A549 (cell line): ENCODE measurements around the gene GALT.
A peak's percentile ranks its signal among the peaks of the same experiment; 100 is the strongest.

ENCODE experiments used
- CEBPB ChIP-seq, 2 experiments: fragments of >200 bp in 1 of 2; sonication (Bioruptor Twin) in 1 of 2; formaldehyde crosslinking in 1 of 2; IDR thresholded peaks; 2 replicates each; pipeline ENCODE4 v1.6.1; 2012 to 2016
- CTCF ChIP-seq: fragments of >200 bp; sonication (Bioruptor Twin); formaldehyde crosslinking; IDR thresholded peaks from 3 replicates; pipeline ENCODE4 v1.5.1; 2016
- E2F6 ChIP-seq: IDR thresholded peaks from 2 replicates; pipeline ENCODE4 v1.6.1; 2012; ENCODE audit warnings: low read depth, borderline replicate concordance
- EP300 ChIP-seq, 2 experiments: fragments of >200 bp; sonication (Bioruptor Twin); formaldehyde crosslinking; IDR thresholded peaks; 2 replicates in 1 of 2; 3 replicates in 1 of 2; pipeline ENCODE4 v1.6.1; 2016 to 2017
- JUN ChIP-seq, 2 experiments: fragments of >200 bp; sonication (Bioruptor Twin); formaldehyde crosslinking; IDR thresholded peaks; 2 replicates in 1 of 2; 3 replicates in 1 of 2; pipeline ENCODE4 v1.6.1; 2016 to 2017
- JUNB ChIP-seq: fragments of >200 bp; sonication (Bioruptor Twin); formaldehyde crosslinking; IDR thresholded peaks from 2 replicates; pipeline ENCODE4 v1.6.1; 2016
- KDM5A ChIP-seq: fragments of 200-600 bp; sonication (generic); IDR thresholded peaks from 2 replicates; pipeline ENCODE4 v1.6.1; 2016; ENCODE audit warnings: antibody characterized with exemption, mild to moderate bottlenecking
- MAX ChIP-seq: IDR thresholded peaks from 2 replicates; pipeline ENCODE4 v1.6.1; 2012
- POLR2A ChIP-seq: IDR thresholded peaks from 2 replicates; pipeline ENCODE4 v1.6.1; 2012; ENCODE audit warnings: mild to moderate bottlenecking, low read length
- RAD21 ChIP-seq, 2 experiments: fragments of >200 bp in 1 of 2; sonication (Bioruptor Twin) in 1 of 2; formaldehyde crosslinking in 1 of 2; IDR thresholded peaks in 1 of 2; conservative IDR thresholded peaks in 1 of 2; 2 replicates in 1 of 2; 3 replicates in 1 of 2; pipeline ENCODE4 v1.6.1; 2012 to 2018; ENCODE audit warnings: inconsistent platforms in 1 of 2
- REST ChIP-seq: fragments of 200-600 bp; sonication (generic); IDR thresholded peaks from 2 replicates; pipeline ENCODE4 v1.6.1; 2016; ENCODE audit warnings: antibody characterized with exemption, mild to moderate bottlenecking, moderate library complexity
- RNF2 ChIP-seq: fragments of 200-600 bp; sonication (generic); IDR thresholded peaks from 2 replicates; pipeline ENCODE4 v1.6.1; 2016; ENCODE audit warnings: low read depth, mild to moderate bottlenecking, antibody characterized with exemption, moderate library complexity, borderline replicate concordance
- SMC3 ChIP-seq: fragments of >200 bp; sonication (Bioruptor Twin); formaldehyde crosslinking; IDR thresholded peaks from 3 replicates; pipeline ENCODE4 v1.6.1; 2018; ENCODE audit warnings: inconsistent platforms
- USF2 ChIP-seq: fragments of 450-650 bp; IDR thresholded peaks from 2 replicates; pipeline ENCODE4 v1.6.1; 2014; ENCODE audit warnings: antibody characterized with exemption

- TF ChIP-seq CEBPB (IDR thresholded peaks at IDR 0.05): no peak
- TF ChIP-seq KDM5A: no peak
- TF ChIP-seq CTCF: peak; percentile 95
- no peak for TF ChIP-seq USF2
- no peak for TF ChIP-seq JUNB
- TF ChIP-seq POLR2A: no peak
- no peak for TF ChIP-seq RNF2
- no peak for TF ChIP-seq EP300 (IDR thresholded peaks at IDR 0.05)
- no peak for TF ChIP-seq REST
- TF ChIP-seq SMC3: peak; percentile 72
- TF ChIP-seq MAX: no peak
- TF ChIP-seq JUN (IDR thresholded peaks at IDR 0.05): no peak
- TF ChIP-seq RAD21 (conservative IDR thresholded peaks at IDR 0.05 in 1 of 2, IDR thresholded peaks at IDR 0.05 in 1 of 2): peak; percentile 88 to 96
- TF ChIP-seq E2F6: no peak
These were observed 42.8 kb upstream of the GALT start for GRCh38 chr9:34603610-34604231.
